Measurements from ENCODE around the gene KRTAP9-2.
"Not testable (repeated sequence)": the region's sequence is repeated elsewhere in the genome, so short reads cannot be mapped to it uniquely, and the experiment has no call there.

KRTAP9-2 gene, protein sequence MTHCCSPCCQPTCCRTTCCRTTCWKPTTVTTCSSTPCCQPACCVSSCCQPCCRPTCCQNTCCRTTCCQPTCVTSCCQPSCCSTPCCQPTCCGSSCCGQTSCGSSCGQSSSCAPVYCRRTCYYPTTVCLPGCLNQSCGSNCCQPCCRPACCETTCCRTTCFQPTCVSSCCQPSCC

DNA sequence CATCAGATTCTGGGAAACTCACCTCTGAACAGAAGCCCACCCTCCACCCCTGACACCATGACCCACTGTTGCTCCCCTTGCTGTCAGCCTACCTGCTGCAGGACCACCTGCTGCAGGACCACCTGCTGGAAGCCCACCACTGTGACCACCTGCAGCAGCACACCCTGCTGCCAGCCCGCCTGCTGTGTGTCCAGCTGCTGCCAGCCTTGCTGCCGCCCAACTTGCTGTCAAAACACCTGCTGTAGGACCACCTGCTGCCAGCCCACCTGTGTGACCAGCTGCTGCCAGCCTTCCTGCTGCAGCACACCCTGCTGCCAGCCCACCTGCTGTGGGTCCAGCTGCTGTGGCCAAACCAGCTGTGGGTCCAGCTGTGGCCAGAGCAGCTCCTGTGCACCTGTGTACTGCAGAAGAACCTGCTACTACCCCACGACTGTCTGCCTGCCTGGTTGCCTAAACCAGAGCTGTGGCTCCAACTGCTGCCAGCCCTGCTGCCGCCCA lies at the start of gene KRTAP9-2:
Gene KRTAP9-2, plus strand, starts transcription at position 51 of the 498 bp plus-strand sequence. Its CDS starts 7 bp downstream, at position 58.
- in situ Hi-C loops (cut with MboI; ENCODE audit: low sequenced_read_pairs, unreplicated experiment); DNase-seq (ENCODE audit: low spot score): not testable (repeated sequence)

- in situ Hi-C loops (cut with MboI; ENCODE audit: low sequenced_read_pairs, unreplicated experiment), result no loop called here
- DNase-seq (ENCODE audit: low spot score), result no peak
- TF ChIP-seq, protein P1, sequence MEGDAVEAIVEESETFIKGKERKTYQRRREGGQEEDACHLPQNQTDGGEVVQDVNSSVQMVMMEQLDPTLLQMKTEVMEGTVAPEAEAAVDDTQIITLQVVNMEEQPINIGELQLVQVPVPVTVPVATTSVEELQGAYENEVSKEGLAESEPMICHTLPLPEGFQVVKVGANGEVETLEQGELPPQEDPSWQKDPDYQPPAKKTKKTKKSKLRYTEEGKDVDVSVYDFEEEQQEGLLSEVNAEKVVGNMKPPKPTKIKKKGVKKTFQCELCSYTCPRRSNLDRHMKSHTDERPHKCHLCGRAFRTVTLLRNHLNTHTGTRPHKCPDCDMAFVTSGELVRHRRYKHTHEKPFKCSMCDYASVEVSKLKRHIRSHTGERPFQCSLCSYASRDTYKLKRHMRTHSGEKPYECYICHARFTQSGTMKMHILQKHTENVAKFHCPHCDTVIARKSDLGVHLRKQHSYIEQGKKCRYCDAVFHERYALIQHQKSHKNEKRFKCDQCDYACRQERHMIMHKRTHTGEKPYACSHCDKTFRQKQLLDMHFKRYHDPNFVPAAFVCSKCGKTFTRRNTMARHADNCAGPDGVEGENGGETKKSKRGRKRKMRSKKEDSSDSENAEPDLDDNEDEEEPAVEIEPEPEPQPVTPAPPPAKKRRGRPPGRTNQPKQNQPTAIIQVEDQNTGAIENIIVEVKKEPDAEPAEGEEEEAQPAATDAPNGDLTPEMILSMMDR (IDR thresholded peaks at IDR 0.05; ENCODE audit: borderline replicate concordance, control extremely low read depth, extremely low read depth, insufficient read depth, missing control alignments), result no peak
Measured at GRCh38 chr17:41176744-41177387, 49.6 kb upstream of the KRTAP9-2 start.

GRCh38 chr17:41177727-41178271 lies 48.6 kb upstream of the KRTAP9-2 start, which contains the start of gene KRTAP4-2:
Gene KRTAP4-2 (minus strand): TSS chr17:41178221. CDS start chr17:41178164, 57 bp downstream.
- TF ChIP-seq, protein P1 (IDR thresholded peaks at IDR 0.05; ENCODE audit: borderline replicate concordance, control extremely low read depth, extremely low read depth, insufficient read depth, missing control alignments), result no peak
- no peak for DNase-seq (ENCODE audit: low spot score)
- in situ Hi-C loops (cut with MboI; ENCODE audit: low sequenced_read_pairs, unreplicated experiment), result no loop called here

DNA sequence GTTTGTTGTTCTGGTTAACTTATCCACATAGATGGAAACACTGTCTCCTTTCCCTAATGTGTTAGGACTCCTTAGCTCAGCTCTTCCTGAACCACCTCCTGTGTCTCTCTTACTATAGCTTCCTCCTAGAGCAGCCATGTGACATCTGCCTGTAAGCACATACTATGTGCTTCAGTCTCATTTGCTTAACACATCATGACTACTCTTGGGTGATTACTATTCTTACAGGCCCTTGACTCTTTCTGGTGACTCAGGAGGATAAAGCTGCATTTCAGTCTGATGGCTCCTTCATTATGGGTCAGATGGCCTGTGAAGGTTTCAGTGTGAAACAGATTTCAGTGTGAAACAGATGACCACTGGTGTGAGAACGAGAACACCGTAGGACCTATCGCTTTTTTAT lies 48.1 kb upstream of the KRTAP9-2 start:
- TF ChIP-seq, protein P1 (IDR thresholded peaks at IDR 0.05; ENCODE audit: borderline replicate concordance, control extremely low read depth, extremely low read depth, insufficient read depth, missing control alignments), result no peak

GRCh38 chr17:41178843-41179616 lies 47.4 kb upstream of the KRTAP9-2 start:
- TF ChIP-seq, protein P1 (IDR thresholded peaks at IDR 0.05; ENCODE audit: borderline replicate concordance, control extremely low read depth, extremely low read depth, insufficient read depth, missing control alignments), result no peak
- in situ Hi-C loops (cut with MboI; ENCODE audit: low sequenced_read_pairs, unreplicated experiment), result no loop called here
- no peak for DNase-seq (ENCODE audit: low spot score)

More for the DNA sequence above, 48.1 kb upstream of the KRTAP9-2 start:
- no peak for DNase-seq (ENCODE audit: low spot score)
- in situ Hi-C loops (cut with MboI; ENCODE audit: low sequenced_read_pairs, unreplicated experiment), result no loop called here

DNA sequence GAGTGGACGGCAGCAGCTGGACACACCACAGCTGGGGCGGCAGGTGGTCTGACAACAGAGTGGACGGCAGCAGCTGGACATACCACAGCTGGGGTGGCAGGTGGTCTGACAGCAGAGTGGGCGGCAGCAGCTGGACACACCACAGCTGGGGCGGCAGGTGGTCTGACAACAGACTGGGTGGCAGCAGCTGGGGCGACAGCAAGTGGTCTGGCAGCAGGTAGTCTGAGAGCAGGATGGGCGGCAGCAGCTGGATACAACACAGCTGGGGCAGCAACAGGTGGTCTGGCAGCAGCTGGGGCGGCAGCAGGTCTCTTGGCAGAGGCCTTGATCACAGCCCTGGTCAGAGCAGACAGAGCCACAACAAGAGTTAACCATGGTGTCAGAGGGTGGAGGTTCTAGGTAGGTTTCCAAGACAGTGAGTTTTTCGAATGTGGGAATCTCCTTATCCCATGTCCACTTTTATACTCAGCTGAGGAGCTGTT lies 41.9 kb upstream of the KRTAP9-2 start, which contains the start of gene KRTAP4-1:
Gene KRTAP4-1, minus strand, starts transcription at position 432 of the 482 bp plus-strand sequence. Its CDS starts 57 bp downstream, at position 375.
- no peak for DNase-seq (ENCODE audit: low spot score)
- in situ Hi-C loops (cut with MboI; ENCODE audit: low sequenced_read_pairs, unreplicated experiment), result no loop called here
- TF ChIP-seq, protein P1 (IDR thresholded peaks at IDR 0.05; ENCODE audit: borderline replicate concordance, control extremely low read depth, extremely low read depth, insufficient read depth, missing control alignments), result no peak

Measured in GM13976 (cell line).